ENCODE results near the gene TM2D3. TPM values are rescaled to one million over a fixed set of nuclear protein-coding genes. Genes with fewer than 3 reads are reported as not detected.

Gene TM2D3
- total and polyA plus RNA-seq, 3 donors from 2014 or later = 60.2 to 69.9 (median 69.5) TPM

- Histone ChIP-seq H3K36me3 (ENCODE audit: low read depth, missing control alignments) (no peaks in the 10 kb centered on the region), H3K4me1 (no peaks in the 10 kb centered on the region), H3K27ac (no peak overlapping the region), H3K9me3 (no peaks in the 10 kb centered on the region), H3K4me3 (no peak overlapping the region), H3K27me3 (no peaks in the 10 kb centered on the region)
- no peak for DNase-seq
- intact Hi-C loops (cut with DNase I; ENCODE audit: low total_unique reads) = no loop called here
- TF ChIP-seq POLR2A (IDR thresholded peaks at IDR 0.05) (no peak), CTCF (IDR thresholded peaks at IDR 0.05) (no peak)
- WGBS, 2 donors = 85 to 97% methylated on average over 2 of the region's 2 CpGs
These were observed 42.1 kb upstream of the TM2D3 start for GRCh38 chr15:101694261-101694660.

GRCh38 chr15:101692801-101693598, 40.8 kb upstream of the TM2D3 start:
- no peaks in the 10 kb centered on the region for H3K36me3 ChIP-seq (ENCODE audit: low read depth, missing control alignments)
- no peaks in the 10 kb centered on the region for H3K9me3 ChIP-seq
- intact Hi-C loops (cut with DNase I; ENCODE audit: low total_unique reads) = no loop called here
- DNase-seq = no peak
- no peak overlapping the region for H3K4me3 ChIP-seq
- H3K4me1 ChIP-seq = no peaks in the 10 kb centered on the region
- no peaks in the 10 kb centered on the region for H3K27me3 ChIP-seq
- TF ChIP-seq POLR2A (IDR thresholded peaks at IDR 0.05) (no peak), CTCF (IDR thresholded peaks at IDR 0.05) (no peak)
- 92 to 97% methylated on average over 4 of the region's 4 CpGs for WGBS, 2 donors
- H3K27ac ChIP-seq = no peak overlapping the region

GRCh38 chr15:101689901-101690300, 37.7 kb upstream of the TM2D3 start:
- no peaks in the 10 kb centered on the region for H3K9me3 ChIP-seq
- no peaks in the 10 kb centered on the region for H3K27me3 ChIP-seq
- H3K4me3 ChIP-seq = no peak overlapping the region
- H3K27ac ChIP-seq = no peak overlapping the region
- intact Hi-C loops (cut with DNase I; ENCODE audit: low total_unique reads) = no loop called here
- H3K36me3 ChIP-seq (ENCODE audit: low read depth, missing control alignments) = no peaks in the 10 kb centered on the region
- DNase-seq = no peak
- no peak for TF ChIP-seq CTCF (IDR thresholded peaks at IDR 0.05)
- TF ChIP-seq POLR2A (IDR thresholded peaks at IDR 0.05) = no peak
- 92 to 96% methylated on average over 6 of the region's 6 CpGs for WGBS, 2 donors
- no peaks in the 10 kb centered on the region for H3K4me1 ChIP-seq

- Histone ChIP-seq H3K27me3 (no peaks in the 10 kb centered on the region), H3K36me3 (ENCODE audit: low read depth, missing control alignments) (no peaks in the 10 kb centered on the region), H3K27ac (no peak overlapping the region), H3K4me1 (no peaks in the 10 kb centered on the region), H3K4me3 (no peak overlapping the region), H3K9me3 (no peaks in the 10 kb centered on the region)
- no peak for DNase-seq
- WGBS, 2 donors = 88 to 94% methylated on average over 2 of the region's 2 CpGs
- TF ChIP-seq POLR2A (IDR thresholded peaks at IDR 0.05) (no peak), CTCF (IDR thresholded peaks at IDR 0.05) (no peak)
- intact Hi-C loops (cut with DNase I; ENCODE audit: low total_unique reads) = no loop called here
These were observed 34.5 kb upstream of the TM2D3 start for GRCh38 chr15:101686718-101687117.

- H3K4me1 ChIP-seq = no peaks in the 10 kb centered on the region
- H3K4me3 ChIP-seq = no peak overlapping the region
- TF ChIP-seq CTCF (IDR thresholded peaks at IDR 0.05) = no peak
- TF ChIP-seq POLR2A (IDR thresholded peaks at IDR 0.05) = no peak
- H3K27me3 ChIP-seq = no peaks in the 10 kb centered on the region
- intact Hi-C loops (cut with DNase I; ENCODE audit: low total_unique reads) = no loop called here
- H3K27ac ChIP-seq = no peak overlapping the region
- 92 to 95% methylated on average over 3 of the region's 3 CpGs for WGBS, 2 donors
- no peaks in the 10 kb centered on the region for H3K9me3 ChIP-seq
- no peaks in the 10 kb centered on the region for H3K36me3 ChIP-seq (ENCODE audit: low read depth, missing control alignments)
- no peak for DNase-seq
These were observed 32.7 kb upstream of the TM2D3 start for GRCh38 chr15:101684877-101685276.
